EL (cell line): ENCODE results near the gene CYB5R4.
"Not testable (repeated sequence)": the region's sequence is repeated elsewhere in the genome, so short reads cannot be mapped to it uniquely, and the experiment has no call there.

Experiments used
- DNase-seq: peaks from one replicate; pipeline ENCODE4 v3.0.0-alpha.2; 2016

CYB5R4 gene

GRCh38 chr6:83914953-83915352, 55.5 kb downstream of the CYB5R4 start:
- DNase-seq: no peak

GRCh38 chr6:83917001-83917400, 57.5 kb downstream of the CYB5R4 start:
- peak; percentile 41 for DNase-seq

- peak; percentile 81 for DNase-seq
Observed at GRCh38 chr6:83920017-83920416, 60.5 kb downstream of the CYB5R4 start.

GRCh38 chr6:83921315-83921714, 61.8 kb downstream of the CYB5R4 start:
- DNase-seq: no peak

- peak; percentile 17 for DNase-seq
Observed at GRCh38 chr6:83927470-83927869, 68.0 kb downstream of the CYB5R4 start.

GRCh38 chr6:83928286-83928685, 68.8 kb downstream of the CYB5R4 start:
- DNase-seq: no peak

GRCh38 chr6:83946201-83946833, 86.8 kb downstream of the CYB5R4 start:
- not testable (repeated sequence) for DNase-seq

GRCh38 chr6:83947983-83948382, 88.5 kb downstream of the CYB5R4 start:
- DNase-seq: not testable (repeated sequence)

- DNase-seq: no peak
Observed at GRCh38 chr6:83948851-83949250, 89.4 kb downstream of the CYB5R4 start.

GRCh38 chr6:83951423-83951822, 91.9 kb downstream of the CYB5R4 start:
- not testable (repeated sequence) for DNase-seq

- DNase-seq: no peak
Observed at GRCh38 chr6:83952830-83953229, 93.3 kb downstream of the CYB5R4 start.

GRCh38 chr6:83954371-83954770, 94.9 kb downstream of the CYB5R4 start:
- DNase-seq: no peak

- DNase-seq: peak; percentile 74
Observed at GRCh38 chr6:83958241-83958685, 98.8 kb downstream of the CYB5R4 start.

- DNase-seq: no peak
Observed at GRCh38 chr6:83960664-83961063, 101.2 kb downstream of the CYB5R4 start.

- no peak for DNase-seq
Observed at GRCh38 chr6:83962582-83962981, 103.1 kb downstream of the CYB5R4 start.

GRCh38 chr6:83966539-83966938, 107.0 kb downstream of the CYB5R4 start:
- DNase-seq: no peak

- DNase-seq: no peak
Observed at GRCh38 chr6:83970582-83970981, 111.1 kb downstream of the CYB5R4 start.

- DNase-seq: no peak
Observed at GRCh38 chr6:83974409-83975050, 115.0 kb downstream of the CYB5R4 start.

- DNase-seq: no peak
Observed at GRCh38 chr6:83976037-83976755, 116.7 kb downstream of the CYB5R4 start.

GRCh38 chr6:83976871-83977270, 117.4 kb downstream of the CYB5R4 start:
- DNase-seq: no peak

- no peak for DNase-seq
Observed at GRCh38 chr6:83978324-83978734, 118.8 kb downstream of the CYB5R4 start.

GRCh38 chr6:83978997-83979396, 119.5 kb downstream of the CYB5R4 start:
- no peak for DNase-seq

GRCh38 chr6:83984411-83984810, 124.9 kb downstream of the CYB5R4 start:
- DNase-seq: no peak

- no peak for DNase-seq
Observed at GRCh38 chr6:83985308-83985713, 125.8 kb downstream of the CYB5R4 start.
